DMS 273 (cell line): ENCODE results near the gene KRTAP10-5.
"Not testable (repeated sequence)": the region's sequence is repeated elsewhere in the genome, so short reads cannot be mapped to it uniquely, and the experiment has no call there.

Experiments
- DNase-seq: peaks from one replicate; lab custom pipeline; 2025; ENCODE audit not compliant: unreplicated experiment; lab: John Stamatoyannopoulos, UW

The KRTAP10-5 gene

DNA sequence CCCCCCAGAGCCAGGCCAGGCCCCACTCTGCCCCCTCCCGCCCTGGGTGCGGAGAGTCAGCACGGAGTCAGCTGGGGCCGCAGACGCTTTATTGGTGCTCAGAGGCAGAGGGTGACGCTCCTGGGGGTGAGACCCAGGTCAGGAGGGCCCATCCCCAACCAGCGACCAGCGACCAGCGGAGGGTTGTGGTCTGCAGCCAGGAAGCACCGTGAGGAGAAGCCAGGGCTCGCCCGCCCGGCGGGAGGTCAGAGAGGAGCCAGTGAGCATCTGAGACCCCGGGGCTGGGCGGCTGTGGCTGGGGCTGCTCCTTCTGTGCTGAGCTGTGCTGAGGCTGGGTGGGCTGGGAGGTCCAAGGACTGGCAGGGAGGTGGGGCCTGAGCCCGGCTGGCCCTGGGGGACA, 30.1 kb downstream of the KRTAP10-5 start:
- DNase-seq, result not testable (repeated sequence)

DNA sequence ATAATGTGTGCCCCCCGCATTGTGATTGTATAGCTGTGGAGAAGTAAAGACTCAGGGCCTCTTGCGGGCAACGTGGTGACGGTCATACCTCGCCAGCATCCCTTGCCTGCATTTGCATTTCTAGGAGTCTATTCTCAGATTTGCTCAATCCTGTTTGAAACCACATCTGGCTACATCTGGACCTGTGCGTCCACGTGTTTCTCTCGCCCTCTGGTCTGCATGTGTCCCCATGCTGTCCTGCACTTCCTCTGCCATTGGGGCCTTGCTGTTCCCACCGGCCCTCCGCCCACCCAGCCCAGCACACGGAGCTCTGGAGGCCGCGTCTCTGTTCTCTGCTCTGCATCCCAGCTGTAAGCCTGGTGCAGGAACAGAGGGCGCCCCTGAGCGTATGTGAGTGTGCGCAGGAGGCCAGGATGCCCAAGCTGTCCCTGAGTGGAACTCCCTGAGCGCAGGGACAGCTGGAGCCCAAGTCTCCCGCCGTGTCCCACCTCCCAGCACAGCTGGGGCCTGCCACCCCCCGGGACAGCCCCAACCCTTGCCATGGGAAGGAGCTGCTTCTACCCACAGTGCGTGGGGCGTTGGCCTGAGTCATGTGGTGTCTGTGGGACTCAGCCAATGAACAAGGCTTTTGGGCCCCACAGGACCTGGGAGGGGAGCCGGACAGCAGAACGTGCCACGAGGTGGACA, 30.7 kb downstream of the KRTAP10-5 start:
- no peak for DNase-seq

- no peak for DNase-seq
These were observed 31.5 kb downstream of the KRTAP10-5 start for GRCh38 chr21:44548922-44549321.

- no peak for DNase-seq
These were observed 32.0 kb downstream of the KRTAP10-5 start for GRCh38 chr21:44548381-44548780.

DNA sequence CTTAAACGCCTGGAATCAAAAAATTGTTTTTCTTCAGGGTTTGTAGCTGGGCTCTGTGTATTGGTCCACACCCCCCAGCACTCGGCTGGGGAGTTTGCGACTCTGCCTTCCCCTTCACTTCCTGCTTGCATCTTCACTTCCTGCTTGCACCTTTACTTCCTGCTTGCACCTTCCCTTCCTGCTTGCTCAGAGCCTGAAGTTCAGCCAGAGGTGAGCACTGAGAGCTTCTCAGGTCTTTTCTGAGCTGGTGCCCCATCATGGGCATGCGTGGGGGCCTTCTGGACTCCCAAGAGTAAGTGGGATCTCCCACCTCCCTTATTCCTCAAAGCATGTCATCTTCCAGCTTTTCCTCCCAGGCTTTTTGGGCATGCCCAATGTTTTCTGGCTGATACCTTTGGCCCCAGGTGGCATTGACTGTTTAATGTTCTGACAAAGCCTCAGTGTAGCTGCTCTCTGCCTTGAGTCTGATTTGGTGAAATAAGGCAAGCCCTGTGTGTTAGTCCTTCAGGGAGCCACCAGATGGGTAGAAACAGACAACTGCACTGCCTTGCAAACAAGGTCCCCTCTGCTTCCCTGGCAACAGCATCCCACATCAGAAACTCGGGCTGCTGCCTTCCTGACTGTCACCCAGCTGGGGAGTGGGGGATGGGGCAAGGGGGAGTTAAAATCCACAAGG, 32.6 kb downstream of the KRTAP10-5 start:
- peak; percentile 20 for DNase-seq

- DNase-seq, result no peak
These were observed 35.8 kb downstream of the KRTAP10-5 start for GRCh38 chr21:44544566-44544965.

- DNase-seq, result no peak
These were observed 37.7 kb downstream of the KRTAP10-5 start for GRCh38 chr21:44542716-44543115.

DNA sequence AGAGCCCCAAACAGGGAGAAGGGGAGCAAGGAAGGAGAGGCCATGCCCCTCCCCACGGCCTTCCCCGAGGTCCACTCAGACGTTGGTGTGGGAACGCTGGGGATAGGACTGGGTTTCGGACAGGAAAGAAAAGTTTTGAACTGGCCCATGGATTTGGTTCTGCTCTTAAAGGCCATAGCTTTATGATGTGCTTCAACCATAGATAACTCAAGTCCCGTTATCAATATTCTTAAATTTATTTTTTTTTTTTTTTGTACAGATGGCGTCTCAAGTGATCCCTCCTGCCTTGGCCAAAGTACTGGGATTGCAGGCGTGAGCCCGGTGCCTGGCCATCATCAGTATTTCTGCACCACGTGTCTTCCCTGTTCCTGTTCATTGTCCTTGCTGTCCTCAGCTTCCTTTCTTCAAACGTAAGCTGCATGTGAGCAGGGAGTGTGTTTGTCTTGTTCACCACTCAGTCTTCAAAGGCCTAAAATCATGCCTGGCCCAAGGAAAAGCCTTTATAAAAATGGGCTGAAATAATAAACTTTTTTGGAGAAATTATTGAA, 39.6 kb downstream of the KRTAP10-5 start:
- DNase-seq, result no peak

DNA sequence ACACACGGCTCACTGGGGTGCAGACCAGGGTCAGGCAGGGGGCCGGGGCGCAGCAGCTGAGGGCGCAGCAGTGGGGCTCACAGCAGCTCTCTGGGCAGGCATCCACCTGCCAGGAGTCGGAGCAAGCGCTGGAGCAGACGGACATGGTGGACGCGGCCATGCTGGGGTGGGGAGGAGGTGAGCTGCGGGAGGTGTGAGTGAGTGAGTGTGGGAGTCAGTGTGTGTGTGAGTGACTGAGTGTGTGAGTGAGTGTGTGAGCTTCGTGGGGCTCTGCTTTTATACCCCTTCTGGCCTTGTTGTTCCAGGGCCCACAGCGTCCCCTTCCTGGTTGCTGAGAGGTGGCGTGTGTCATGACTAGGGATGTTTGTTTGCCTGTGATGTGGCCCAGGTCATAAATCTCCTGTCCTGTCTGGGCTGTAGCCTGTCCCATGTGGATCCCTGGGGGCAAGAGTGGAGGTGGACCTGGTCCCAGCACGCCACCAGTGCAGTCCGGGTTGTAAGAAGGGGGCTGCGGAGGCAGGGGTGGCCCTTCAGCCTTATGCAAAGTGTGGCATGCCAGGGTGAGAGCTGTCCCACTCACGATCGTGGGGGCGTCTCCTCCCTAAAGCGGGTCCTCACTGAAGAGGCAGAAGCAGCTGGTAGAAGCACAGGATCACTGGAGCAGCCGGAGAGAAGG, 40.3 kb downstream of the KRTAP10-5 start, which contains the start of gene KRTAP10-1:
KRTAP10-1 (minus strand) TSS at position 205 of the 676 bp plus-strand sequence; CDS start at position 160, 45 bp downstream.
- DNase-seq, result no peak

- DNase-seq, result peak; percentile 66
These were observed 41.4 kb downstream of the KRTAP10-5 start for GRCh38 chr21:44539046-44539445.

- no peak for DNase-seq
These were observed 42.2 kb downstream of the KRTAP10-5 start for GRCh38 chr21:44537930-44538911.

DNA sequence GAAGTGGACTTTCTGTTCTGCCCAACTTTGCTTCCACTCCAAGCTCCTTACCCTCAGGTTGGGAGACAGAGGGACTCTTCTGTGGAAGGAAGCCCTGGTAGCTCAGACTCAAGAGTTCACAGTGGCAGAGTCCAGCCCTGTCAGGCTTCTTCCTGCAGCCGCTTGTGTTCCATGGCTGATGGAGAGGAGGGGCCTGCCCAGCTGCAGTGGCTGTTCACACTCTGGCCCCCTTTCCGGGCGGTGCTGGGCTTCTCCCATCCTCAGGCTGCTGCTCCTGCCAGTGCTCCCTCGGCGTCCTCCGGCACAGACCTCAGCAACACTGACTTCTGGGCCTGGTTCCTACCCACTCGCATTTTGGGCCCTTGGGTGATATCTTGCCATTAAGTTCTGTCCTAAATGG, 44.4 kb downstream of the KRTAP10-5 start:
- DNase-seq, result no peak

GRCh38 chr21:44534688-44535087, 45.7 kb downstream of the KRTAP10-5 start:
- DNase-seq, result no peak

DNA sequence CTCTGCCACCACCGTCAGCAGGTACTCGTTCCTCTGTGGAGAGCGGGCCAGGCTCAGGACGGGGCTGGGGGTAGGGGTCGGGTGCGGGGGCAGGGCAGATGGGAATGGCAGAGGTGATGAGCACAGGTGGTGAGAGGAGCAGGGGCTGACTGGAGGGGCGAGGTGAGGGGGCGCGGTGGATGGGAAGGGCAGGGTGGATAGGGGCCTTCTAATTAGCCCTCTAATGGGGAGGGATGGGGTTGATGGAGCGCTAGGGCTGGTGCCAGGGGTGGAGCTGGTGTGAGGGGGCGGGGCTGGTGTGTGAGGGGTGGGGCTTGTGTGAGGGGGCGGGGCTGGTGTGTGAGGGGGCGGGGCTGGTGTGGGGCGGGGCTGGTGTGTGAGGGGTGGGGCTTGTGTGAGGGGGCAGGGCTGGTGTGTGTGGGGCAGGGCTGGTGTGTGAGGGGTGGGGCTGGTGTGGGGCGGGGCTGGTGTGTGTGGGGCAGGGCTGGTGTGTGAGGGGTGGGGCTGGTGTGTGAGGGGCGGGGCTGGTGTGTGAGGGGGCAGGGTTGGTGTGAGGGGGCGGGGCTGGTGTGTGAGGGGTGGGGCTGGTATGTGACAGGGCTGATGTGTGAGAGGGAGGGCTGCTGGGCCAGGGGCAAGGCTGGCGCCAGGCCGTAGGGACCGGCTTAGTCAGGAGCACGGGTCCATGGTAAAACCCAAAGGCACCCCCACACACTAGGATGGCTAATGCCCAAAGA, 46.3 kb downstream of the KRTAP10-5 start:
- DNase-seq, result no peak

- no peak for DNase-seq
These were observed 47.1 kb downstream of the KRTAP10-5 start for GRCh38 chr21:44533121-44533890.

- DNase-seq, result peak; percentile 35
These were observed 47.7 kb downstream of the KRTAP10-5 start for GRCh38 chr21:44532712-44533111.

DNA sequence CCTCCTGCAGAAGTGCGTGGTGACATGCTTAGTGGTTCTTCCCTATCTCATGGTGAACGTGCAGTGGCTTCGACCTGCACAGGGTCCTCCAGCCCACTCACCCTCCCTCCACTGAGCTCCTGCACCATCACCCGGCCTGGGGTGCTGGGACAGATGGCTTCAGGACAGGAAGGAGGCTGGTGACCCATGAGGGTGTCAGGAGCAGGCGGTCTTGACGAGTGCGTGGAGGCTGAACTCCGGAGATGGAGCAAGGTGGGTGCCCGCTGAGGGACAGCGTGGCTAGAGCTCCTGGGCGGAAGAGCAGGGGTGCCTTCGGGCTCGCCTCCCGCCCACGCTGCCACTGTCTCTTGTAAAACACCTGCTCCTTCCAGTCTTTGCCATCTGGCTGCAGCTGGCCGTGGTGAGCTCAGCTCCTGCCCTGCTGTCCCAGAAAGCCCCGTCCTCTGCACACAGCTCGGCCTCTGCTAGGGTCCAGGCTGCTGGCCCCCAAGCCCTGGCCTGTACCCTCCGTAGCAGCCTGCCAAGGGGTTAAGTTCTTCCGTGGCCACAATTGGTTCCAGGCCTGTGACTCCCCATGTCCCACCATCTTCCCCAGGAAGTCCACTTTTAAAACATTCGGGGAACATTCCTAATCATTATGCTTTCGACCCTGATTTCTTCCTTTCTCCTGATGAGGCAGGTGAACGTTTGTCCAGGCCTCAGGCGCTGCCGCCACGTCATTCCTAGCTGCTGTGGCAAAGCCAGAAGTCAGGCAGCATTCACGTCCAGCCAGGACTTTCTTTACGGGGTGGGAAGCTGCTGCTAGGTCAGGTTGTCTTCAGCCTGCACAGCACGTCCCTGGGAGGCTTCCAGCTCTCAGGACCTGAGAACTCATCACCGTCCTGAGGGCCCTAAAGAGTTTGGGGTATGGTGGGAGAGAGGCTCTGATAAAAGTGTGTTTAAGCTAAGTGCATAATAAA, 48.5 kb downstream of the KRTAP10-5 start:
- DNase-seq, result peak; percentile 88
